Endothelial cell (in vitro differentiated cells): ENCODE results near the gene GATB. TPM values are rescaled to one million over a fixed set of nuclear protein-coding genes. Genes with fewer than 3 reads are reported as not detected.
A peak's percentile ranks its signal among the peaks of the same experiment; 100 is the strongest.

Source experiments
- DNase-seq: peaks from one replicate; pipeline ENCODE4 v3.0.0; 2021; ENCODE audit warnings: low spot score
- H3K27ac Mint-ChIP-seq: one replicate; pipeline ENCODE4 v1.8.0; 2021; ENCODE audit warnings: mixed read lengths, inconsistent platforms; ENCODE audit not compliant: unreplicated experiment
- H3K27me3 Mint-ChIP-seq: one replicate; pipeline ENCODE4 v1.8.0; 2021; ENCODE audit warnings: mild to moderate bottlenecking, moderate library complexity, mixed read lengths, inconsistent platforms; ENCODE audit not compliant: unreplicated experiment
- H3K36me3 Mint-ChIP-seq: one replicate; pipeline ENCODE4 v1.8.0; 2021; ENCODE audit warnings: mild to moderate bottlenecking, low read depth, mixed read lengths, inconsistent platforms; ENCODE audit not compliant: unreplicated experiment
- H3K4me1 Mint-ChIP-seq: one replicate; pipeline ENCODE4 v1.8.0; 2021; ENCODE audit warnings: mild to moderate bottlenecking, mixed read lengths, inconsistent platforms; ENCODE audit not compliant: unreplicated experiment
- H3K4me3 Mint-ChIP-seq: one replicate; pipeline ENCODE4 v1.8.0; 2021; ENCODE audit warnings: mild to moderate bottlenecking, mixed read lengths, inconsistent platforms; ENCODE audit not compliant: unreplicated experiment
- H3K9me3 Mint-ChIP-seq: one replicate; pipeline ENCODE4 v1.8.0; 2021; ENCODE audit warnings: mixed read lengths, inconsistent platforms; ENCODE audit not compliant: unreplicated experiment
- CTCF ChIP-seq: fragments of 200-600 bp; sonication (generic); IDR thresholded peaks from one replicate; pipeline ENCODE4 v1.5.0; 2021; ENCODE audit warnings: antibody characterized with exemption; ENCODE audit not compliant: unreplicated experiment
- total RNA-seq: library from RNA; stranded (reverse); fragmentation: NEBNext Ultra II Directional; extraction: Animal tissue kit (Norgen Biotek cat#: 25700); gene quantifications from one replicate; pipeline ENCODE4 v1.2.1, GENCODE V29; 2021; ENCODE audit not compliant: unreplicated experiment

The GATB gene
- total RNA-seq, 1 donor from 2014 or later, result 16.6 TPM

DNA sequence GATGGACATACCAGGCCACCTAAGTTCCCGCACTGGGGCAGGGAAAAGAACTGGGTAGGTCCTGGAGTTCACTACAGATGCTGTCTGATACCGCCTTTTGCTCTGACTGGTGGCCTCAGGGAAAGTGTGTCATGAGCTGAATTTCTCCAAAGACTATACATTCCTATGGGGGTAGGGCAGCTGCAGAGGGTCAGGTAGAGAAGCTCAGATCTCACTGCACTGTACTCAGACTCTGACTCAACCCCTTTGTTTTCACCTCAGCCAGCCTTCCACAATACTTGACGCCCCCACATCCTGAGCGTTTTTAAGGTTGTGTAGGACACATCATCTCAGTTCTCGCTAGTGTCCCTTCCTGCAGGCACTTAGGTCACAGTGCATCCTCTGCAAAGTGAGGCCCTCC lies 7.8 kb downstream of the GATB start:
- H3K27ac Mint-ChIP-seq, result no peak overlapping the region
- H3K9me3 Mint-ChIP-seq, result no peaks in the 10 kb centered on the region
- no peak for TF ChIP-seq CTCF
- no peak overlapping the region for H3K4me3 Mint-ChIP-seq
- H3K36me3 Mint-ChIP-seq, result peaks cover 12% of the 10 kb centered on the region
- peaks cover 1% of the 10 kb centered on the region for H3K27me3 Mint-ChIP-seq
- DNase-seq, result no peak
- H3K4me1 Mint-ChIP-seq, result no peaks in the 10 kb centered on the region

DNA sequence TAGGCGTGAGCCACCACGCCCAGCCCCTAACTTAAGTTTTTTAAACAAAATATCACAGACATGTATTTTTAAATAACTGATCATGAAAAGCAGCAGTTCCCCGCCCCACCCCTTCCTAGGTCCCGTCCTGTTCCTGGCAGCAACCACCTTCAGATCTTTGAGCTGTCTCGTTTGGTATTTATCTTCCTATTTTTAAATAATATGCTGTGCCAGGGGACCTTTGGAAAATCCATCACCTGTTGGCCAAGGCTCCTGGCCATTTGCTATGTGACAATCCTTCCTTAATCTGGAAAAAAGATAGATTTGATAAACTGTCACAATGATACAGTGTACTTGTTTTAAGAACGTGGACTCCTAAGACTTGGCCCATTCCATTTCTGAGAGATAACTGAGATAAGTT lies 10.7 kb downstream of the GATB start:
- Mint-ChIP-seq H3K9me3 (no peaks in the 10 kb centered on the region), H3K27ac (no peak overlapping the region), H3K27me3 (peaks cover 1% of the 10 kb centered on the region), H3K4me3 (no peak overlapping the region), H3K4me1 (no peaks in the 10 kb centered on the region), H3K36me3 (peaks cover 7% of the 10 kb centered on the region)
- no peak for DNase-seq
- no peak for TF ChIP-seq CTCF

DNA sequence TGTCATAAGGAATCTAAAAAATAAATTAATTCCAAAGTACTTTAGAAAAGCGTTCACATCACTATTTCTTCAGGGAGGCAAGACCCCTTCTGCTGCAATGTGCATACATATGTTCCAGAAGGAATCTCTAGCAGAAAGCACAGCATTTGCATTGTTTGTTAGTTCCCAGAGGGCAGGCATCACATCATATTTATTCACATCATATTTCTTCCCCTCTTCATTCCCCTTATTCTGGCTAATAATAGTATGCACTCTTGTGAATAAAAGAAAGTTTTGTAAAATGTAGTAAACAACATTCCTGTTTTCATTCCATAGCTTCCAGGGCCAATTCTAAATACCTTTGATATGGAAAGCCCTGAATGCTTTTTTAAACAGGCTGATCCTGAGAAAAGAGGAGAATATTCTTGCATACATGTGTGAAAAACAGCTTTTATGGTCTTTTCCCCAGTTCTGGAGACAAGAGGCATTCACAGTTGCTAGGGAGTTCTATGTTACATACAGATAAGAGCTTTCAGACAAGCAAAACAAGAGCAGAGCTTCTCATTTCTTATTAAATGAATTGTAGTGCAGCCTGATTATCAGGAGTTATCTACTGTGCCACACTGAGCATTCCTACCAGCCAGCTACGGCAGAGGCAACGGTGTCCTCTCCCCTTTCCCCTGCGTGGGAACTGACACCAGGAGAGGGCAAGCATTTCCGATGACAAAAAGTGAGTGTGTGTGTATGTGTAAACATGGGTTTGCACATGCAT lies 15.2 kb downstream of the GATB start:
- Mint-ChIP-seq H3K27me3 (no peaks in the 10 kb centered on the region), H3K36me3 (no peaks in the 10 kb centered on the region), H3K4me1 (no peaks in the 10 kb centered on the region), H3K9me3 (no peaks in the 10 kb centered on the region), H3K4me3 (no peak overlapping the region), H3K27ac (no peak overlapping the region)
- no peak for DNase-seq
- no peak for TF ChIP-seq CTCF

- Mint-ChIP-seq H3K4me3 (no peak overlapping the region), H3K36me3 (peaks cover 4% of the 10 kb centered on the region), H3K27me3 (no peaks in the 10 kb centered on the region), H3K27ac (no peak overlapping the region), H3K9me3 (no peaks in the 10 kb centered on the region), H3K4me1 (no peaks in the 10 kb centered on the region)
- no peak for DNase-seq
- no peak for TF ChIP-seq CTCF
Measured at GRCh38 chr4:151744614-151745013, 16.2 kb downstream of the GATB start.

DNA sequence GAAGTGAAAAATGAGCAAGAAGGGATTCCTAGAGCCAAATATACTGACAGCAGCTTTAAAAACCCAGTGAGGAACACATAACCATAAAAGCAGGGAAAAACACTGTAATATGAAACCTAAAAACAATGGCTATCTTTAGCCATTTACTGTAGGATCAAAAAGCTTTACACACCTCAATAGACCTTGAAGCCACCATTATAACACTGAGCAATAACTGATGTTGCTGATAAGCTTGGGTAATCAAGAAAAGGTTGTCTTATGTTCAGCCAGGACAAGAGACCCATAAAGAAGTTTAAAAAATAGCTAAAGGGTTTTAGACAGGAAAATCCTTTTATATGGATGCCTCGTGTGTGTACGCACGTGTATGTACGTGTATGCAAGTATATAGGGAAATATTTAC lies 16.9 kb downstream of the GATB start:
- H3K27me3 Mint-ChIP-seq, result no peaks in the 10 kb centered on the region

More for the DNA sequence above, 16.9 kb downstream of the GATB start:
- H3K9me3 Mint-ChIP-seq, result no peaks in the 10 kb centered on the region
- peaks cover 5% of the 10 kb centered on the region for H3K36me3 Mint-ChIP-seq
- H3K4me1 Mint-ChIP-seq, result no peaks in the 10 kb centered on the region
- DNase-seq, result no peak
- peak overlapping the region; percentile 37 for H3K27ac Mint-ChIP-seq
- TF ChIP-seq CTCF, result no peak
- no peak overlapping the region for H3K4me3 Mint-ChIP-seq
